Esophagus muscularis mucosa (tissue), 3 donors: ENCODE measurements around the gene TTLL3.

Experiments
- POLR2A ChIP-seq: fragments of 450-650 bp; IDR thresholded peaks from one replicate; pipeline ENCODE4 v1.6.1; 2017; ENCODE audit warnings: antibody characterized with exemption, moderate library complexity, mild to moderate bottlenecking, low read depth
- TF ChIP-seq, protein P1 (sequence below), 3 experiments: fragments of 200-600 bp in 2 of 3; fragments of 450-650 bp in 1 of 3; sonication (generic) in 2 of 3; IDR thresholded peaks; one replicate each; pipeline ENCODE4 v1.5.1; 2017 to 2019; ENCODE audit warnings: antibody characterized with exemption in 3 of 3, mild to moderate bottlenecking in 2 of 3, moderate library complexity in 1 of 3

DNA sequence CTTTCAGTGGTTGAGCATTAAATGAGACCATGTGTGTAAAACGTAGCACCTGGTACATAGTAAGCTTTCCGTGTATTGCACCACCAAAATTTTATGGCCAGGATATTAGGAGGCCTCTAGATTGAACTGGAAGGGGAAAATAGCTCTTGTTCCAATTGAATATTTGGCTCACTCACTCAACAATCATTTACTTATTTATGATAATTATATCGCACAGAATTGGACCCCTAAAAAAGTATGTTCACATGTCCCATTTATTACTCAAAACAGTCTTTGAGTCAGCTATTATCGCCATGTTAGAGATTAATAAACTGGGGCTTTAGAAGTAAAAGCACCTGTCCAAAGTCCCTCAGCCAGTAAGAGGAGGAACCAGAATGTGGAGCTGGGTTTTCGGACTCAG lies 5.1 kb upstream of the TTLL3 start:
- TF ChIP-seq POLR2A: no peak
- TF ChIP-seq, protein P1, sequence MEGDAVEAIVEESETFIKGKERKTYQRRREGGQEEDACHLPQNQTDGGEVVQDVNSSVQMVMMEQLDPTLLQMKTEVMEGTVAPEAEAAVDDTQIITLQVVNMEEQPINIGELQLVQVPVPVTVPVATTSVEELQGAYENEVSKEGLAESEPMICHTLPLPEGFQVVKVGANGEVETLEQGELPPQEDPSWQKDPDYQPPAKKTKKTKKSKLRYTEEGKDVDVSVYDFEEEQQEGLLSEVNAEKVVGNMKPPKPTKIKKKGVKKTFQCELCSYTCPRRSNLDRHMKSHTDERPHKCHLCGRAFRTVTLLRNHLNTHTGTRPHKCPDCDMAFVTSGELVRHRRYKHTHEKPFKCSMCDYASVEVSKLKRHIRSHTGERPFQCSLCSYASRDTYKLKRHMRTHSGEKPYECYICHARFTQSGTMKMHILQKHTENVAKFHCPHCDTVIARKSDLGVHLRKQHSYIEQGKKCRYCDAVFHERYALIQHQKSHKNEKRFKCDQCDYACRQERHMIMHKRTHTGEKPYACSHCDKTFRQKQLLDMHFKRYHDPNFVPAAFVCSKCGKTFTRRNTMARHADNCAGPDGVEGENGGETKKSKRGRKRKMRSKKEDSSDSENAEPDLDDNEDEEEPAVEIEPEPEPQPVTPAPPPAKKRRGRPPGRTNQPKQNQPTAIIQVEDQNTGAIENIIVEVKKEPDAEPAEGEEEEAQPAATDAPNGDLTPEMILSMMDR (IDR thresholded peaks at IDR 0.05): no peak
